H1 (cell line): ENCODE data around the gene POLR2H. TPM values are rescaled to one million over a fixed set of nuclear protein-coding genes. Genes with fewer than 3 reads are reported as not detected.
A peak's percentile ranks its signal among the peaks of the same experiment; 100 is the strongest.

ENCODE experiments used
- CTCF ChIA-PET: fragments of 300-600 bp; sonication (Branson Sonifier 250); formaldehyde crosslinking; loops from one replicate; lab custom pipeline; 2021; ENCODE audit not compliant: partially characterized antibody; lab: Charles Lee
- POLR2A ChIA-PET: fragments of 300-600 bp; sonication (Branson Sonifier 250); formaldehyde crosslinking; loops from one replicate; lab custom pipeline; 2021; ENCODE audit warnings: inconsistent platforms; ENCODE audit not compliant: partially characterized antibody; lab: Charles Lee
- DNase-seq, 2 experiments: peaks; one replicate each; pipeline versions ENCODE4 v3.0.0 to v3.0.0-alpha.2; 2010 to 2022; ENCODE audit warnings: low spot score in 2 of 2, low read depth in 1 of 2, mixed read lengths in 1 of 2
- FAIRE-seq: peaks from 2 replicates; lab custom pipeline; 2011; peaks lifted over from hg19 to GRCh38; lab: Jason Lieb, UNC
- H2AFZ ChIP-seq: 2 replicates; pipeline ENCODE4 v1.8.1; 2012; ENCODE audit warnings: low read length, inconsistent platforms
- H2AK5ac ChIP-seq: 2 replicates; pipeline ENCODE4 v1.6.1; 2013; ENCODE audit warnings: low read depth, low read length
- H2BK120ac ChIP-seq: replicated peaks from 2 replicates; pipeline ENCODE3; 2013; ENCODE audit warnings: low read depth, low read length, inconsistent platforms
- H2BK12ac ChIP-seq: 2 replicates; pipeline ENCODE4 v1.6.1; 2013; ENCODE audit warnings: low read depth, low read length
- H2BK15ac ChIP-seq: 2 replicates; pipeline ENCODE4 v1.6.1; 2013; ENCODE audit warnings: low read length
- H2BK20ac ChIP-seq: 2 replicates; pipeline ENCODE4 v1.6.1; 2013; ENCODE audit warnings: low read length
- H2BK5ac ChIP-seq: 2 replicates; pipeline ENCODE4 v1.6.1; 2013; ENCODE audit warnings: low read depth, low read length
- H3K14ac ChIP-seq: 2 replicates; pipeline ENCODE4 v1.6.1; 2013; ENCODE audit warnings: inconsistent platforms; ENCODE audit not compliant: insufficient read length
- H3K18ac ChIP-seq: 2 replicates; pipeline ENCODE4 v1.6.1; 2013; ENCODE audit warnings: low read length; ENCODE audit errors: extremely low read depth
- H3K23ac ChIP-seq: 2 replicates; pipeline ENCODE4 v1.6.1; 2013; ENCODE audit warnings: inconsistent platforms; ENCODE audit not compliant: insufficient read length
- H3K23me2 ChIP-seq: 2 replicates; pipeline ENCODE4 v1.6.1; 2013; ENCODE audit warnings: low read depth, low read length
- H3K27ac ChIP-seq: 2 replicates; pipeline ENCODE4 v1.6.1; 2011; ENCODE audit warnings: low read depth, low read length, inconsistent platforms
- H3K27me3 ChIP-seq, 4 experiments: replicated peaks in 1 of 4; 1 replicate in 1 of 4; 2 replicates in 3 of 4; pipeline versions ENCODE4 v1.6.1 to v1.8.1; 2011 to 2013; ENCODE audit warnings: low read length in 3 of 4, mild to moderate bottlenecking in 3 of 4, inconsistent platforms in 2 of 4, mixed read lengths in 2 of 4, moderate library complexity in 1 of 4; ENCODE audit not compliant: control insufficient read depth in 3 of 4, insufficient read depth in 3 of 4; ENCODE audit errors: extremely low read depth in 1 of 4
- H3K36me3 ChIP-seq, 4 experiments: 2 replicates each; pipeline versions ENCODE4 v1.6.1 to v1.8.1; 2011 to 2013; ENCODE audit warnings: mild to moderate bottlenecking in 4 of 4, low read length in 3 of 4, moderate library complexity in 2 of 4, control low read depth in 1 of 4, inconsistent platforms in 1 of 4; ENCODE audit not compliant: insufficient read depth in 4 of 4, control insufficient read depth in 2 of 4
- H3K4ac ChIP-seq: replicated peaks from 2 replicates; pipeline ENCODE3; 2013; ENCODE audit warnings: low read length, low read depth, mixed read lengths, inconsistent platforms; ENCODE audit not compliant: insufficient read length
- H3K4me1 ChIP-seq, 4 experiments: replicated peaks in 1 of 4; 1 replicate in 1 of 4; 2 replicates in 3 of 4; pipeline versions ENCODE4 v1.6.1 to v1.8.1; 2011 to 2013; ENCODE audit warnings: low read length in 3 of 4, inconsistent platforms in 2 of 4, mixed read lengths in 1 of 4; ENCODE audit not compliant: insufficient read depth in 4 of 4, control insufficient read depth in 3 of 4
- H3K4me2 ChIP-seq, 2 experiments: 2 replicates each; pipeline versions ENCODE4 v1.6.1 to v1.8.1; 2011 to 2013; ENCODE audit warnings: low read depth in 2 of 2, low read length in 2 of 2, control low read depth in 1 of 2, inconsistent platforms in 1 of 2, mild to moderate bottlenecking in 1 of 2; ENCODE audit not compliant: insufficient read depth in 1 of 2
- H3K4me3 ChIP-seq, 4 experiments: fragments of 200-600, 300-600 bp in 1 of 4; sonication (generic), shearing (Covaris generic), sonication (Bioruptor Twin) in 1 of 4; 2 replicates each; pipeline versions ENCODE4 v1.5.1 to v1.8.1; 2011 to 2016; ENCODE audit warnings: low read length in 4 of 4, low read depth in 3 of 4, control low read depth in 2 of 4, inconsistent platforms in 2 of 4, mild to moderate bottlenecking in 2 of 4, mixed read lengths in 1 of 4, moderate library complexity in 1 of 4; ENCODE audit not compliant: insufficient read depth in 2 of 4; ENCODE audit errors: extremely low read depth in 1 of 4
- H3K56ac ChIP-seq: replicated peaks from 2 replicates; pipeline ENCODE3; 2013; ENCODE audit warnings: low read depth, mild to moderate bottlenecking, mixed read lengths, low read length, inconsistent platforms; ENCODE audit not compliant: insufficient read length
- H3K79me1 ChIP-seq: 2 replicates; pipeline ENCODE4 v1.6.1; 2013; ENCODE audit warnings: low read depth, low read length, control low read depth
- H3K79me2 ChIP-seq, 2 experiments: 2 replicates each; pipeline versions ENCODE4 v1.6.1 to v1.8.1; 2012 to 2013; ENCODE audit warnings: low read length in 2 of 2, mild to moderate bottlenecking in 2 of 2, inconsistent platforms in 1 of 2; ENCODE audit not compliant: insufficient read depth in 2 of 2, control insufficient read depth in 1 of 2
- H3K9ac ChIP-seq, 4 experiments: replicated peaks in 1 of 4; 1 replicate in 1 of 4; 2 replicates in 3 of 4; pipeline versions ENCODE4 v1.6.1 to v1.8.1; 2011 to 2013; ENCODE audit warnings: low read depth in 3 of 4, low read length in 3 of 4, control low read depth in 2 of 4, mild to moderate bottlenecking in 2 of 4, moderate library complexity in 2 of 4, inconsistent platforms in 1 of 4; ENCODE audit errors: extremely low read depth in 1 of 4
- H3K9me3 ChIP-seq, 2 experiments: 2 replicates each; pipeline versions ENCODE4 v1.6.1 to v1.8.1; 2012 to 2013; ENCODE audit warnings: mild to moderate bottlenecking in 2 of 2, moderate library complexity in 2 of 2, control low read depth in 1 of 2, inconsistent platforms in 1 of 2, low read depth in 1 of 2, low read length in 1 of 2, mixed read lengths in 1 of 2; ENCODE audit not compliant: insufficient read depth in 2 of 2
- H4K20me1 ChIP-seq, 2 experiments: replicated peaks in 1 of 2; 2 replicates each; pipeline versions ENCODE3 to v1.8.1; 2011 to 2013; ENCODE audit warnings: inconsistent platforms in 2 of 2, low read length in 2 of 2, mild to moderate bottlenecking in 1 of 2; ENCODE audit not compliant: insufficient read depth in 2 of 2, control insufficient read depth in 1 of 2
- H4K5ac ChIP-seq: 2 replicates; pipeline ENCODE4 v1.6.1; 2013; ENCODE audit warnings: low read length, low read depth, mixed read lengths, inconsistent platforms; ENCODE audit not compliant: insufficient read length
- H4K8ac ChIP-seq: 2 replicates; pipeline ENCODE4 v1.8.0; 2013; ENCODE audit warnings: mild to moderate bottlenecking, moderate library complexity, low read length, inconsistent platforms; ENCODE audit not compliant: insufficient read depth; ENCODE audit errors: extremely low read depth
- H4K91ac ChIP-seq: replicated peaks from 2 replicates; pipeline ENCODE3; 2013; ENCODE audit warnings: low read length, mixed read lengths, inconsistent platforms; ENCODE audit not compliant: insufficient read length
- SP1 ChIP-seq: IDR thresholded peaks from 2 replicates; pipeline ENCODE4 v1.6.1; 2011; ENCODE audit warnings: low read depth, low read length
- SP4 ChIP-seq: IDR thresholded peaks from 2 replicates; pipeline ENCODE4 v1.6.1; 2012; ENCODE audit warnings: low read length, inconsistent platforms
- WGBS, 2 experiments: shearing (Covaris generic) in 1 of 2; methylation state at CpG; one replicate each; pipeline versions ENCODE4 v1.1.6 to v1.1.7; 2013 to 2015; ENCODE audit warnings: low lambda C conversion rate in 2 of 2, mixed read lengths in 2 of 2, inconsistent platforms in 1 of 2, low coverage in 1 of 2, missing lambda C conversion rate in 1 of 2; ENCODE audit not compliant: insufficient replicate concordance in 2 of 2, insufficient coverage in 1 of 2, insufficient read length in 1 of 2; ENCODE audit errors: extremely low coverage in 1 of 2, missing lambda C conversion rate in 1 of 2; 5-methylcytosine and 5-hydroxymethylcytosine counted together
- polyA plus RNA-seq, 7 experiments: library from polyadenylated mRNA; depleted of rRNA in 3 of 7; stranded (reverse) in 5 of 7; unstranded in 2 of 7; fragments of >200 nt in 5 of 7; fragments of 200-250 nt in 2 of 7; gene quantifications; 1 replicate in 5 of 7; 2 replicates in 1 of 7; 4 replicates in 1 of 7; pipeline versions ENCODE4 v1.2.1 to v1.2.3, GENCODE V29; 2011 to 2013; ENCODE audit warnings: missing spikeins in 2 of 7, mixed read lengths in 2 of 7
- total RNA-seq: library from RNA; stranded (reverse); fragmentation: NEBNext Ultra II Directional; extraction: Animal tissue kit (Norgen Biotek cat#: 25700); gene quantifications from 2 replicates; pipeline ENCODE4 v1.2.1, GENCODE V29; 2021

POLR2H gene
- total and polyA plus RNA-seq, 2 of the 8 experiments (the other 6 are each of a cell fraction or from before 2014, with no cell fraction given): 113 to 335 TPM

DNA sequence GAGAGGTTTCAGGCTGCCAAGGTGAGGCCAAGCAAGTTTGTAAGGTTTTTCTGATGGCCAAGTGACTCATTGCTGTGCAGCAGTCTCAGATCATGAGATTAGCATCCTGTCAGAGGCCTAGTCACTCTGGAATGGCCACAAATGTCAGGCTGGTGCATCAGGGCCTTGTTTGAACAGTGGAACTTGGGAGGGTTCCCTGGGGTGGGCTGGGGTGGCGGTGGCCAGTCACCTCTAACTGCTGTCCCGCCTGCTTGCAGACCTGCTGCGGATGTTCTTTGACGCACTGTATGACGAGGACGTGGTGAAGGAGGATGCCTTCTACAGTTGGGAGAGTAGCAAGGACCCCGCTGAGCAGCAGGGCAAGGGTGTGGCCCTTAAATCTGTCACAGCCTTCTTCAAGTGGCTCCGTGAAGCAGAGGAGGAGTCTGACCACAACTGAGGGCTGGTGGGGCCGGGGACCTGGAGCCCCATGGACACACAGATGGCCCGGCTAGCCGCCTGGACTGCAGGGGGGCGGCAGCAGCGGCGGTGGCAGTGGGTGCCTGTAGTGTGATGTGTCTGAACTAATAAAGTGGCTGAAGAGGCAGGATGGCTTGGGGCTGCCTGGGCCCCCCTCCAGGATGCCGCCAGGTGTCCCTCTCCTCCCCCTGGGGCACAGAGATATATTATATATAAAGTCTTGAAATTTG lies 26.9 kb upstream of the POLR2H start:
- H4K91ac ChIP-seq: no peak overlapping the region
- DNase-seq (no peak), FAIRE-seq (no peak)
- no peak overlapping the region for H4K5ac ChIP-seq
- H3K56ac ChIP-seq: no peak overlapping the region
- H3K14ac ChIP-seq: no peak overlapping the region
- peaks cover 30 to 53% (median 46%) of the 10 kb centered on the region in 4 experiments for H3K36me3 ChIP-seq
- H3K9ac ChIP-seq: no peak overlapping the region
- H3K27ac ChIP-seq: no peak overlapping the region
- peaks cover 11% of the 10 kb centered on the region for H3K79me1 ChIP-seq
- no peak overlapping the region for H2AK5ac ChIP-seq
- no peaks in the 10 kb centered on the region for H3K9me3 ChIP-seq
- H2BK20ac ChIP-seq: no peak overlapping the region
- no peaks in the 10 kb centered on the region for H3K27me3 ChIP-seq
- no peak overlapping the region for H2BK12ac ChIP-seq
- H2BK15ac ChIP-seq: no peak overlapping the region
- WGBS, 2 experiments: 97% methylated on average over 11 of the region's 15 CpGs; no CpG with 5 or more reads in 1 of the 2 experiments
- H3K79me2 ChIP-seq: 0 out of 4 replicates have a peak, but pooled peaks cover 0 to 2% of the 10 kb centered on the region in 2 experiments
- no peak overlapping the region for H3K4ac ChIP-seq
- no peak overlapping the region for H2BK120ac ChIP-seq
- no peak overlapping the region for H3K23ac ChIP-seq
- H4K20me1 ChIP-seq: peaks cover 18 to 37% of the 10 kb centered on the region in 2 experiments
- no peak overlapping the region for H2AFZ ChIP-seq
- no peak overlapping the region for H2BK5ac ChIP-seq
- ChIA-PET CTCF (interaction anchor here (0.9 kb wide), 1 partner anchor 9 kb away, joined by 3 read pairs; no protein-coding TSS in a partner anchor), POLR2A (interaction anchor here (0.7 to 2.0 kb wide), 12 partner anchors 8 to 317 kb away, joined by 3 to 16 read pairs (median 4); partner anchors contain the start of gene ABCC5)
- H3K4me2 ChIP-seq: peak overlapping the region in 1 of 2 experiments; percentile 98; a peak in 1 of 4 replicates
- H4K8ac ChIP-seq: peak overlapping the region; percentile 41; the same call in 1 of the 2 replicates
- TF ChIP-seq SP4: no peak
- peak; percentile 11; the same call in 1 of the 2 replicates for TF ChIP-seq SP1
- no peak overlapping the region for H3K18ac ChIP-seq
- peaks cover 14% of the 10 kb centered on the region for H3K23me2 ChIP-seq
- no peak overlapping the region for H3K4me3 ChIP-seq
- peaks cover 5 to 27% (median 18%) of the 10 kb centered on the region in 4 experiments for H3K4me1 ChIP-seq
